Measurements from ENCODE around the gene P2RY1. TPM values are rescaled to one million over a fixed set of nuclear protein-coding genes. Genes with fewer than 3 reads are reported as not detected.
"Not testable (repeated sequence)": the region's sequence is repeated elsewhere in the genome, so short reads cannot be mapped to it uniquely, and the experiment has no call there.

The P2RY1 gene
- total and polyA plus RNA-seq, 2 experiments from 2014 or later: 15.2 to 59.8 TPM

- H3K79me2 ChIP-seq (replicated peaks; ENCODE audit: insufficient read depth); H3K4me3 ChIP-seq; H2AFZ ChIP-seq; H3K27me3 ChIP-seq (ENCODE audit: insufficient read depth); H3K27ac Mint-ChIP-seq; H3K4me3 Mint-ChIP-seq; H3K4me1 ChIP-seq (ENCODE audit: insufficient read depth); DNase-seq (ENCODE audit: low spot score); H3F3A ChIP-seq (replicated peaks; ENCODE audit: low read depth); H4K20me1 ChIP-seq (replicated peaks; ENCODE audit: insufficient read depth); H3K4me1 Mint-ChIP-seq; H3K4me2 ChIP-seq; H3K27me3 Mint-ChIP-seq (ENCODE audit: insufficient read depth, low read depth, poor library complexity); H3K36me3 Mint-ChIP-seq (ENCODE audit: low read depth); H3K27ac ChIP-seq (ENCODE audit: low read depth); ATAC-seq: not testable (repeated sequence)
- peaks cover 17% of the 10 kb centered on the region for H3K9me3 Mint-ChIP-seq
- peaks cover 11% of the 10 kb centered on the region for H3K36me3 ChIP-seq (ENCODE audit: insufficient read depth)
- peaks cover 11% of the 10 kb centered on the region for H3K9me2 ChIP-seq (ENCODE audit: insufficient read depth)
Observed at GRCh38 chr3:152846572-152847202, 11.8 kb downstream of the P2RY1 start.

GRCh38 chr3:152847599-152847998, 12.7 kb downstream of the P2RY1 start:
- Histone ChIP-seq H3K36me3 (ENCODE audit: insufficient read depth) (peaks cover 11% of the 10 kb centered on the region), H3K9me2 (ENCODE audit: insufficient read depth) (peaks cover 11% of the 10 kb centered on the region)
- H3K9me3 Mint-ChIP-seq: peaks cover 22% of the 10 kb centered on the region
- not testable (repeated sequence) for DNase-seq (ENCODE audit: low spot score); H3K36me3 Mint-ChIP-seq (ENCODE audit: low read depth); H3K4me1 Mint-ChIP-seq; H3K27me3 ChIP-seq (ENCODE audit: insufficient read depth); H3K79me2 ChIP-seq (replicated peaks; ENCODE audit: insufficient read depth); H4K20me1 ChIP-seq (replicated peaks; ENCODE audit: insufficient read depth); H3K27ac Mint-ChIP-seq; H3K27ac ChIP-seq (ENCODE audit: low read depth); H3K4me3 ChIP-seq; H2AFZ ChIP-seq; ATAC-seq; H3K4me1 ChIP-seq (ENCODE audit: insufficient read depth); H3F3A ChIP-seq (replicated peaks; ENCODE audit: low read depth); H3K4me2 ChIP-seq; H3K4me3 Mint-ChIP-seq; H3K27me3 Mint-ChIP-seq (ENCODE audit: insufficient read depth, low read depth, poor library complexity)

GRCh38 chr3:152849996-152850578, 15.2 kb downstream of the P2RY1 start:
- Histone ChIP-seq H3K27ac (ENCODE audit: low read depth) (no peak overlapping the region), H4K20me1 (replicated peaks; ENCODE audit: insufficient read depth) (no peaks in the 10 kb centered on the region), H3K4me1 (ENCODE audit: insufficient read depth) (no peaks in the 10 kb centered on the region), H3K27me3 (ENCODE audit: insufficient read depth) (no peaks in the 10 kb centered on the region), H3K4me2 (no peak overlapping the region), H3K4me3 (no peak overlapping the region), H3K9me2 (ENCODE audit: insufficient read depth) (peaks cover 11% of the 10 kb centered on the region), H3K79me2 (replicated peaks; ENCODE audit: insufficient read depth) (no peaks in the 10 kb centered on the region), H2AFZ (no peak overlapping the region), H3F3A (replicated peaks; ENCODE audit: low read depth) (no peaks in the 10 kb centered on the region), H3K36me3 (ENCODE audit: insufficient read depth) (peaks cover 11% of the 10 kb centered on the region)
- Mint-ChIP-seq H3K27me3 (ENCODE audit: insufficient read depth, low read depth, poor library complexity) (peaks cover 4% of the 10 kb centered on the region), H3K4me1 (no peaks in the 10 kb centered on the region), H3K36me3 (ENCODE audit: low read depth) (peaks cover 10% of the 10 kb centered on the region), H3K9me3 (peaks cover 22% of the 10 kb centered on the region), H3K27ac (no peak overlapping the region), H3K4me3 (no peak overlapping the region)
- no peak for ATAC-seq
- no peak for DNase-seq (ENCODE audit: low spot score)
- no peak for TF ChIP-seq CTCF (conservative IDR thresholded peaks at IDR 0.05; ENCODE audit: low read depth in 2 of 2)
- no peak for TF ChIP-seq ZNF462 (CRISPR knock-in tag; IDR thresholded peaks at IDR 0.05)
- TF ChIP-seq JUNB (IDR thresholded peaks at IDR 0.05; ENCODE audit: unreplicated experiment): no peak
- TF ChIP-seq ZNF114 (CRISPR knock-in tag; IDR thresholded peaks at IDR 0.05): no peak

Data from GM23338 (cell line).